Osteoblast (primary cell): ENCODE results near the gene RASSF7. TPM values are rescaled to one million over a fixed set of nuclear protein-coding genes. Genes with fewer than 3 reads are reported as not detected.

Experiments
- DNase-seq: peaks from one replicate; pipeline ENCODE4 v3.0.0; 2011; ENCODE audit warnings: low spot score, mixed read lengths; ENCODE audit not compliant: insufficient read length; ENCODE audit errors: missing footprints
- H2AFZ ChIP-seq: 2 replicates; pipeline ENCODE4 v1.6.0; 2011; ENCODE audit warnings: mild to moderate bottlenecking, low read length
- H3K27ac ChIP-seq: 2 replicates; pipeline ENCODE4 v1.5.1; 2011; ENCODE audit warnings: mild to moderate bottlenecking, low read depth, low read length, moderate library complexity
- H3K27me3 ChIP-seq: 2 replicates; pipeline ENCODE4 v1.6.0; 2012; ENCODE audit warnings: mild to moderate bottlenecking, control low read depth, inconsistent platforms, low read length, moderate library complexity; ENCODE audit not compliant: insufficient read depth
- H3K36me3 ChIP-seq: 2 replicates; pipeline ENCODE4 v1.5.1; 2011; ENCODE audit warnings: mild to moderate bottlenecking, low read length, control low read depth, moderate library complexity; ENCODE audit not compliant: insufficient read depth
- H3K4me1 ChIP-seq: 2 replicates; pipeline ENCODE4 v1.5.1; 2011; ENCODE audit warnings: mild to moderate bottlenecking, low read length, control low read depth, moderate library complexity; ENCODE audit not compliant: insufficient read depth
- H3K4me2 ChIP-seq: 2 replicates; pipeline ENCODE4 v1.6.0; 2011; ENCODE audit warnings: mild to moderate bottlenecking, low read length; ENCODE audit not compliant: insufficient read depth
- H3K4me3 ChIP-seq: fragments of 200-600 bp; sonication (generic); 3 replicates; pipeline ENCODE4 v1.5.1; 2012; ENCODE audit warnings: mild to moderate bottlenecking, low read length, inconsistent platforms; ENCODE audit not compliant: insufficient read depth
- H3K79me2 ChIP-seq: 2 replicates; pipeline ENCODE4 v1.6.0; 2012; ENCODE audit warnings: mild to moderate bottlenecking, low read length, control low read depth, inconsistent platforms; ENCODE audit not compliant: insufficient read depth
- H3K9me3 ChIP-seq: 2 replicates; pipeline ENCODE4 v1.5.1; 2011; ENCODE audit warnings: low read depth, low read length, control low read depth
- H4K20me1 ChIP-seq: 2 replicates; pipeline ENCODE4 v1.6.0; 2012; ENCODE audit warnings: mild to moderate bottlenecking, low read length, control low read depth; ENCODE audit not compliant: insufficient read depth
- CTCF ChIP-seq: IDR thresholded peaks from 2 replicates; pipeline ENCODE4 v1.5.1; 2011; ENCODE audit warnings: mild to moderate bottlenecking, low read depth, low read length, moderate library complexity; ENCODE audit errors: extremely low read depth
- total RNA-seq: library from RNA; depleted of rRNA; stranded (reverse); fragments of >200 nt; gene quantifications from 2 replicates; pipeline ENCODE4 v1.2.3, GENCODE V29; 2012

RASSF7 gene
- total RNA-seq, 1 donor, result 6.2 TPM

GRCh38 chr11:520428-521176 lies 40.2 kb upstream of the RASSF7 start:
- Histone ChIP-seq H3K4me3 (no peak overlapping the region), H3K4me1 (no peaks in the 10 kb centered on the region), H3K9me3 (peaks cover 4% of the 10 kb centered on the region), H4K20me1 (no peaks in the 10 kb centered on the region), H3K27me3 (no peaks in the 10 kb centered on the region), H3K36me3 (no peaks in the 10 kb centered on the region), H3K79me2 (no peaks in the 10 kb centered on the region), H3K27ac (no peak overlapping the region), H2AFZ (no peak overlapping the region), H3K4me2 (no peak overlapping the region)
- TF ChIP-seq CTCF, result no peak
- peak; percentile 56 for DNase-seq

DNA sequence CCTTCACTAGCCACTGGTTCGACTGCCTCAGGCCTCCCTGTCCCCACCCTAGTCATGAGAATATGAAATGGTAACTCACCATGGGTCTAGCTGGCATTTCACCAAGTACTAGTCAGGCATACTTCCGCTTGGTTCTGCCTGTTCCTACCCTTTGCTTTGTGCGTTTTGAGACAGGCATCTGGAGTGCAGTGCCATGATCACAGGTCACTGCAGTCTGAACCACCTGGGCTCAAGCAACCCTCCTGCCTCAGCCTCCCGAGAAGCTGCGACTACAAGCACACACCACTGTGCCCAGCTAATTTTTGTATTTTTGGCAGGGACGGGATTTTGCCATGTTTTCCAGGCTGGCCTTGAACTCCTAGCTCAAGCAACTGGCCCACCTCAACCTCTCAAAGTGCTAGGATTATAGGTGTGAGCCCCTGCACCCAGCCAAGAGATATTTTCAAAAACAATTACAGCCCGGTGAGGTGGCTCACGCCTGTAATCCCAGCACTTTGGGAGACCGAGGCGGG lies 39.5 kb upstream of the RASSF7 start:
- no peak for TF ChIP-seq CTCF
- Histone ChIP-seq H3K4me2 (no peak overlapping the region), H4K20me1 (no peaks in the 10 kb centered on the region), H2AFZ (no peak overlapping the region), H3K27me3 (no peaks in the 10 kb centered on the region), H3K36me3 (no peaks in the 10 kb centered on the region), H3K27ac (no peak overlapping the region), H3K4me3 (no peak overlapping the region), H3K4me1 (no peaks in the 10 kb centered on the region), H3K79me2 (no peaks in the 10 kb centered on the region), H3K9me3 (peaks cover 4% of the 10 kb centered on the region)
- DNase-seq, result no peak

- no peaks in the 10 kb centered on the region for H3K27me3 ChIP-seq
- H3K27ac ChIP-seq, result no peak overlapping the region
- no peak overlapping the region for H3K4me2 ChIP-seq
- no peaks in the 10 kb centered on the region for H3K36me3 ChIP-seq
- H3K9me3 ChIP-seq, result no peaks in the 10 kb centered on the region
- TF ChIP-seq CTCF, result no peak
- H3K4me3 ChIP-seq, result no peak overlapping the region
- peak; percentile 56 for DNase-seq
- no peaks in the 10 kb centered on the region for H3K4me1 ChIP-seq
- H3K79me2 ChIP-seq, result no peaks in the 10 kb centered on the region
- H4K20me1 ChIP-seq, result no peaks in the 10 kb centered on the region
- H2AFZ ChIP-seq, result no peak overlapping the region
Measured at GRCh38 chr11:526192-526591, 34.6 kb upstream of the RASSF7 start.

GRCh38 chr11:528166-528814 lies 32.5 kb upstream of the RASSF7 start:
- DNase-seq, result peak; percentile 69
- H3K4me2 ChIP-seq, result no peak overlapping the region
- H3K27ac ChIP-seq, result no peak overlapping the region
- no peak overlapping the region for H2AFZ ChIP-seq
- H3K36me3 ChIP-seq, result peaks cover 13% of the 10 kb centered on the region
- H3K9me3 ChIP-seq, result no peaks in the 10 kb centered on the region
- no peak overlapping the region for H3K4me3 ChIP-seq
- no peak for TF ChIP-seq CTCF
- no peaks in the 10 kb centered on the region for H3K27me3 ChIP-seq
- H4K20me1 ChIP-seq, result peaks cover 11% of the 10 kb centered on the region
- no peaks in the 10 kb centered on the region for H3K79me2 ChIP-seq
- no peaks in the 10 kb centered on the region for H3K4me1 ChIP-seq
